Large intestine (tissue), 3 donors: ENCODE data around the gene BRI3. TPM values are rescaled to one million over a fixed set of nuclear protein-coding genes. Genes with fewer than 3 reads are reported as not detected.

Experiments used
- DNase-seq, 2 donors: peaks; one replicate each; pipeline versions ENCODE4 v3.0.0 to v3.0.0-alpha.2; 2013
- H3K27ac ChIP-seq: one replicate; pipeline ENCODE4 v1.5.1; 2013; ENCODE audit warnings: low read length
- H3K27me3 ChIP-seq: 2 replicates; pipeline ENCODE4 v1.6.1; 2013; ENCODE audit warnings: low read length; ENCODE audit not compliant: control insufficient read depth, insufficient read depth
- H3K36me3 ChIP-seq: 2 replicates; pipeline ENCODE4 v1.6.1; 2013; ENCODE audit warnings: low read length; ENCODE audit not compliant: control insufficient read depth, insufficient read depth
- H3K4me1 ChIP-seq: one replicate; pipeline ENCODE4 v1.6.1; 2013; ENCODE audit warnings: low read length; ENCODE audit not compliant: control insufficient read depth, insufficient read depth
- H3K4me3 ChIP-seq: one replicate; pipeline ENCODE4 v1.5.1; 2013; ENCODE audit warnings: low read length
- H3K9me3 ChIP-seq: one replicate; pipeline ENCODE4 v1.6.1; 2013; ENCODE audit warnings: mild to moderate bottlenecking, low read depth, low read length, moderate library complexity; ENCODE audit not compliant: control insufficient read depth
- WGBS: methylation state at CpG from one replicate; pipeline ENCODE4 v1.1.5; 2013; ENCODE audit warnings: low lambda C conversion rate; ENCODE audit not compliant: insufficient coverage; 5-methylcytosine and 5-hydroxymethylcytosine counted together
- polyA plus RNA-seq: library from polyadenylated mRNA; unstranded; fragments of 120-200 nt; gene quantifications from one replicate; pipeline ENCODE4 v1.2.1, GENCODE V29; 2013

The BRI3 gene
- polyA plus RNA-seq, 1 donor, result 207 TPM

DNA sequence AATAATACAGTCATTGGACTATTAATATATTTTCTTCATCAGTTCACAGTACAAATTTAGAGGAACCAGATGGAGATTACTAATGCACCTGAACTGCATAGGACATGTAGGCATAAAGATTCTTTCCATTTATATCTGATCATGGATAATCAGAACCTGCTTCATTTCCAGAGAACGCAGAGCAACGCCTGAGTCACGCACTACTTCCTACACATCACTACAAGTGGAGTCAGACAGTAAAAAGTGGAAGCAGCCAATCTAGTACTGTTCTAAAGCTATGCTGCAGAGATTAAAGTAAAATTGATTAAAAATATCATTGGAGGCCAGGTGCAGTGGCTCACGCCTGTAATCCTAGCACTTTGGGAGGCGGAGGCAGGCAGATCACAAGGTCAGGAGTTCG, 43.3 kb downstream of the BRI3 start:
- Histone ChIP-seq H3K27ac (no peak overlapping the region), H3K4me1 (peaks cover 6% of the 10 kb centered on the region), H3K36me3 (no peaks in the 10 kb centered on the region), H3K9me3 (no peaks in the 10 kb centered on the region), H3K4me3 (no peak overlapping the region), H3K27me3 (no peaks in the 10 kb centered on the region)
- no peak for DNase-seq
- no CpG with 5 or more reads among the region's 6 CpGs for whole genome bisulfite sequencing

DNA sequence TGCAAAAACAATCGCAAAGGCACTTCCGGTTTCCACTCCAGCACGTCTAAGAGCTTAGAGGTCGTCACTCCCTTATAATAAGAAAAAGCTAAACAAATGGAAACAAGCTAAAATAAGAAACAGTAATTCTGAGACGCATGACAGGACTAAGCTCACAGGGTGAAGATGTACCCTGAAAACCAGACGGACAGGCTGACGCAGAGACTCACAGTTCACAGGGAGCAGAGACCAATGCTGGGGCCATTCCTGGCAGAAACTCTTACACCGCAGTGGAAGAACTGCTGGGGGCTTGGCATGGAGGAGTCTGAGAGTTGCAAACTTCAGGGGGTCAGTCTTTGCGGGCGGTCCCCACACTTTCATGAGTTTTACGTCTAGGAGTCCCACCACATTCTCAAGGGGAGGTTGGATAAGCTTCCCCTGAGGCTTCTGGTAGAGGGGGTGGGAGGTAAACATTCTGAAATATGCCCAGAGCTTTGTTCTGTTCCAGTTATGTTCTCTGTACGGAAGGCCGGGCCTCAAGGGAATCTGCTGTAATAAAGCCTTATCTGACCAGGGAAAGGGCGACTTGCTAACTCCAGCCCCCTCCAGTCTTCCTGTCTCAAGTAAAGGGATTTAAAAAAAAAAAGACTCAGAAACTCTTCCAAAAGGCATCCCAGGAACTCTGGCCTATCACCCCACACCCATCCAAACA, 47.8 kb downstream of the BRI3 start:
- H3K4me3 ChIP-seq, result no peak overlapping the region
- H3K36me3 ChIP-seq, result no peaks in the 10 kb centered on the region
- peaks cover 2% of the 10 kb centered on the region for H3K4me1 ChIP-seq
- 60% methylated on average over 2 of the region's 14 CpGs for WGBS
- H3K9me3 ChIP-seq, result no peaks in the 10 kb centered on the region
- DNase-seq, result peak in 1 of 2 donors; percentile 48
- no peak overlapping the region for H3K27ac ChIP-seq
- no peaks in the 10 kb centered on the region for H3K27me3 ChIP-seq

DNA sequence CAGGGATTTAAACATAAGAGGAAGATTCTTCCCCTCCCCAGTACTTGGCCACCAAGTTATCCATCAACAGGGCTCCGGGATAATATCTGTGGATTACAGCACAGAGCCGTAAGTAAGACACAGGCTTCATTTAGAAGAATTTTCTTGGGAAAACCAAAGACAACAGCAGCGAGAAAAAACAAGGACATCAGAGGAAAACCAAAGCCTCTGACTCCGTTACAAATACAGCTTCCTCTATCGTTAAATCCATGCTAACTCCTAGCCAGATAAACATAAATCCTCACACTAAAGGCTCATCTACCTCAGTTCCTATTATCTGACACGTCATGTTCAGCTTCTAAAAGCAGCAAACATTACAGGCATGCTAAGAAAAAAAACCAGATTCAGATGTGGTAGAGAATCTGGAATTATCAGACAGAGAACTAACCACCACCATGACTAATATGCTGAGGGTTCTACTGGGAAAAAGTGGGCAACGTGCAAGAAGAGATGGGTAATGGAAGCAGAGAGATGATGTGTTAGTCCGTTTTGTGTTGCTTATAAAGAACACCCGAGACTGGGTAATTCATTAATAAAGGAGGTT, 48.4 kb downstream of the BRI3 start:
- no peak overlapping the region for H3K27ac ChIP-seq
- no peaks in the 10 kb centered on the region for H3K27me3 ChIP-seq
- DNase-seq, result no peak
- no peaks in the 10 kb centered on the region for H3K9me3 ChIP-seq
- no peak overlapping the region for H3K4me3 ChIP-seq
- WGBS, result 67% methylated on average over 3 of the region's 9 CpGs
- no peaks in the 10 kb centered on the region for H3K36me3 ChIP-seq
- H3K4me1 ChIP-seq, result peaks cover 2% of the 10 kb centered on the region

DNA sequence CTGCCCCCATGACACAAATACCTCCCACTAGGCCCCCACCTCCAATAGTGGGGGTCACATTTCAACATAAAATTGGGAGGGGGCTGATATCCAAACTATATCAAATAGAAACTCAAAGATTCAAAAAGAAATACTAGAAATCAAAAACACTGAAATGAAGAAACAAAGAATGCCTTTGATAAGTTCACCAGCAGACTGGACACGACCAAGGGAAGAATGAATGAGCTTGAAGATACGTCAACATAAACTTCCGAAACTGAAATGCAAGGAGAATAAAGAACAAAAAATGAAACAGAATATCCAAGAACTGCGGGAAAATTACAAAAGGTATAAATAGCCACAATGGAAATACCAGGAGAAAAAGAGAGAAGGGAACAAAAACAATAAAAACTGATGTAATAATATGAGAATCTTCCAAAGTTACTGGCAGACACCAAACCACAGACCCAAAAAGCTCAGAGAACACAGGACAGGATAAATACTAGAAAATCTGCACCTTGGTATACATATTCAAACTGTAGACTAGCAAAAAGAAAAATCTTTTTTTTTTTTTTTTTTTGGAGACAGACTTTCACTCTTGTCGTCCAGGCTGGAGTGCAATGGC, 49.5 kb downstream of the BRI3 start:
- 81% methylated on average over 4 of the region's 5 CpGs for WGBS
- no peak for DNase-seq
- no peaks in the 10 kb centered on the region for H3K9me3 ChIP-seq
- H3K27ac ChIP-seq, result no peak overlapping the region
- H3K4me1 ChIP-seq, result peaks cover 2% of the 10 kb centered on the region
- no peak overlapping the region for H3K4me3 ChIP-seq
- H3K36me3 ChIP-seq, result no peaks in the 10 kb centered on the region
- H3K27me3 ChIP-seq, result no peaks in the 10 kb centered on the region

DNA sequence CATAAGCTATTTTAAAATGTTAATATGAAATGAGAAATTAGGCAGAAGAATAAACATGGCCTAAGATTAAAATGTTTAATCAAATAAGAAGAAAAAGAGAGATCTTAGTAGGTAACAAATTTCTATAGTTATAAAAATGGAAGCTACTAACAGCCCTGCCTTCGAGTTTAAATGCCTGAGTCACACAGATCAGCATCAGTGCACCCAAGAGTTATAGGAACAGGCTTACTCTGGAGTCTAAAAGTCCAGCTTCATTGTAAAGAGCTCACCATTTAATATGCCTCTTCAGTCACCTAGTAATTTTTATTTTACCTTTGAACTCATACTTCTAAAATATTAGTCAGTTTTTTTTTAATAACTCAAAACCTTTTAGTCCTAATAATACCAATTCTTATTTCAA, 52.6 kb downstream of the BRI3 start:
- Histone ChIP-seq H3K36me3 (peaks cover under 1% of the 10 kb centered on the region), H3K9me3 (peaks cover 3% of the 10 kb centered on the region), H3K27ac (no peak overlapping the region), H3K4me1 (peaks cover 2% of the 10 kb centered on the region), H3K4me3 (no peak overlapping the region), H3K27me3 (no peaks in the 10 kb centered on the region)
- no CpG with 5 or more reads among the region's 1 CpG for WGBS
- peak in 1 of 2 donors; percentile 65 for DNase-seq

DNA sequence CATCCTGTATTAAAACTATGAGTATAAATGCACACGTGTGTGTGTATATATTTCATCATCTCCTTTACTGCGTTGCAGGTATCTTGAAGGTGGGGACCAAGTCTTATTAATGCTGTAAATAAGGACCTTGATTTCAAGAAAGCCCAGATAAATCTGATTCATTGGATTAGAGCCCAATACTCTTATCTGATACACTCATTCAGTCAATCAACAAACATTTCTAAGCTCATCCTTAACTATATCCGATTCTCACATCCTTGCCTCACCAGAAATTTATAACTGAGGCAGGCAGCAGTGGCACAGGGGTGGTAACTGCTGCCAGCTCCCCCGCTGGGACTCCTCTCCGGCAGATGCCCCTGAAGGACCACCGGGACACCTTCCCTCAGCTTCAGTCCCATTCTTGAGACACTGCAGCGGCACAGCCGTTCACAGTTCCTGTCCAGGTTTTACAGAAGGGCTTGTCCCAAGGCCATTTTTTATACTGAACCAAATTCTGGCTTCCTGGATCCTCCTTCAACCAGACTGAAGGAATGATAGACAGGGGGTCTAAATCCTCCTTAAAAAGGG, 54.0 kb downstream of the BRI3 start:
- DNase-seq, result no peak
- Histone ChIP-seq H3K36me3 (peaks cover 6% of the 10 kb centered on the region), H3K27ac (no peak overlapping the region), H3K4me3 (no peak overlapping the region), H3K9me3 (peaks cover 8% of the 10 kb centered on the region), H3K4me1 (no peaks in the 10 kb centered on the region), H3K27me3 (no peaks in the 10 kb centered on the region)
- no CpG with 5 or more reads among the region's 8 CpGs for WGBS

DNA sequence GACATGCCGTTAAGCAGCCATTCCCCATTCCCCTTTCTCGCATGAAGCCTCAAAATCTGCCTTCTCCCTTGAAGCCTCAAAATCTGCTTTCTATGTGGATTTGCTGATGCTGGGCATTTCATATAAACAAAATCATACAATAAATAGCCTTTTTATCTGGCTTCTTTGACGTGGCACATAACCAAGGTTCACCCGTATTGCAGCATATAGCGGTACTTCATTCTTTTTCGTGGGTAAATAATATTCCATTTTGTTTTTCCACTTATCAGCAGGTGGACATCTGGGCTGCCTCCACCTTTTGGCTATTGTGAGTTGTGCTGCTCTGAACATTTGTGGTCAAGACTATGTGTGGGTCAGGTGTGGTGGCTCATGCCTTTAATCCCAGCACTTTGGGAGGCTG, 57.0 kb downstream of the BRI3 start:
- WGBS, result no CpG with 5 or more reads among the region's 6 CpGs
- H3K27me3 ChIP-seq, result no peaks in the 10 kb centered on the region
- H3K4me1 ChIP-seq, result no peaks in the 10 kb centered on the region
- H3K36me3 ChIP-seq, result peaks cover 6% of the 10 kb centered on the region
- DNase-seq, result no peak
- no peak overlapping the region for H3K4me3 ChIP-seq
- H3K27ac ChIP-seq, result no peak overlapping the region
- peaks cover 8% of the 10 kb centered on the region for H3K9me3 ChIP-seq

DNA sequence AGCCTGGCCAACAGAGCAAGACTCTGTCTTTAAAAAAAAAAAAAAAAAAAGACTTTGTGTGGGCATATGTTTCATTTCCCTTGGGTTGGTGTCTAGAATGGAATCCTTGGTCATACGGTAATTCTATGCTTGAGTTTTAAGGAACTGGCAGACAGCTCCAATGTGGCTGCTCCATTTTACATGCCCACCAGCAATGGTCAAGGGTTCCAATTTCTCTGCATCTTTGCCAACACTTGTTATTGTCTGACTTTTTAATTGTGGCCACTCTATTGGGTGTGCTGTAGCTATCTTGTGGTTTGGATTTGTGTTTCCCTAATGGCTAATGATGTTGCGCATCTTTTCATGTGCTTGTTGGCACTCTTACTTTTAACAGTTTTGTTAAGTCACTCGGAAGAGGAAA, 57.6 kb downstream of the BRI3 start:
- H3K4me3 ChIP-seq, result no peak overlapping the region
- H3K4me1 ChIP-seq, result no peaks in the 10 kb centered on the region
- no peak for DNase-seq
- WGBS, result 80% methylated on average over 1 of the region's 3 CpGs
- H3K27me3 ChIP-seq, result no peaks in the 10 kb centered on the region
- H3K36me3 ChIP-seq, result peaks cover 6% of the 10 kb centered on the region
- peaks cover 8% of the 10 kb centered on the region for H3K9me3 ChIP-seq
- no peak overlapping the region for H3K27ac ChIP-seq

DNA sequence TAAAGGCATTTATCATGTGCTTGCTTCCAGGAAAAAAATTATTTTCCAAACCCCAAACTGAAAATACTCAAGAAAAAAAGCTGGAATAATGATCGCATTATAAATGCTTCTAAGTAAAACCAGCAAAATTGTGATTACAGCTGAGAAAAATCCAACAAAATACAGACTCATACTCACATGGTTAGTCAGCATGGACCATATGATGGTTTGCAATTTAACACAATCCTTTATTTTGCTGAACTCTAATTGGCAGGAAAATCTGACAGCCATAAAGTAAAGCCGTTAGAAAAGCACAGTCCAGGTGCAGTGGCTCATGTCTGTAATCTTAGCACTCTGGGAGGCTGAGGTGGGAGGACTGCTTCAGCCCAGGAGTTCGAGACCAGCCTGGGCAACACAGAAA, 59.6 kb downstream of the BRI3 start:
- H3K27me3 ChIP-seq, result no peaks in the 10 kb centered on the region
- WGBS, result no CpG with 5 or more reads among the region's 3 CpGs
- peaks cover 6% of the 10 kb centered on the region for H3K36me3 ChIP-seq
- H3K27ac ChIP-seq, result no peak overlapping the region
- no peak overlapping the region for H3K4me3 ChIP-seq
- H3K4me1 ChIP-seq, result no peaks in the 10 kb centered on the region
- H3K9me3 ChIP-seq, result peaks cover 8% of the 10 kb centered on the region
- no peak for DNase-seq
